ENCODE data around the gene TARDBP.
"Not testable (repeated sequence)": the region's sequence is repeated elsewhere in the genome, so short reads cannot be mapped to it uniquely, and the experiment has no call there.

TARDBP gene

DNA sequence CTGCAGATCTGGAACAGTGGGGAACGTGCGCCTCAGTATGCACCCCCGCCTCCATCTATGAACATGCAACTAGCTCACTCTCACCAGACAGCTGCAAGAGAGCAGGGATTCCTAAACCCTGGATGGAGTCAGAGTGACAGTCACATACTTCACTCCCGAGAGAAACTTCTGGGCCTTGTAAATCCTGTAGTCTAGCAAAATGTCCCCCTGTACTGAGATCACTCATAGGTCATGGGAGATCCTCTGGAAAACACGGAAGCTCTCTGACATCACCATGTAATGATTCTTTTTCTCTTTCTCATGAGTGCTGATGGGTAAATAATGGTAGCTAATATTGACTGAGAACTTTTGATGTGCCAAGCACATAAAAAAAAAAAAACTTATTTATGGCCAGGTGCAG is 23.4 kb upstream of the TARDBP start:
- no peaks in the 10 kb centered on the region for H3K27me3 ChIP-seq
- no peak overlapping the region for H3K4me3 ChIP-seq (ENCODE audit: low read depth in 1 of 2, low read length in 1 of 2)
- no peak overlapping the region for H3K27ac ChIP-seq
- TF ChIP-seq, protein P1, sequence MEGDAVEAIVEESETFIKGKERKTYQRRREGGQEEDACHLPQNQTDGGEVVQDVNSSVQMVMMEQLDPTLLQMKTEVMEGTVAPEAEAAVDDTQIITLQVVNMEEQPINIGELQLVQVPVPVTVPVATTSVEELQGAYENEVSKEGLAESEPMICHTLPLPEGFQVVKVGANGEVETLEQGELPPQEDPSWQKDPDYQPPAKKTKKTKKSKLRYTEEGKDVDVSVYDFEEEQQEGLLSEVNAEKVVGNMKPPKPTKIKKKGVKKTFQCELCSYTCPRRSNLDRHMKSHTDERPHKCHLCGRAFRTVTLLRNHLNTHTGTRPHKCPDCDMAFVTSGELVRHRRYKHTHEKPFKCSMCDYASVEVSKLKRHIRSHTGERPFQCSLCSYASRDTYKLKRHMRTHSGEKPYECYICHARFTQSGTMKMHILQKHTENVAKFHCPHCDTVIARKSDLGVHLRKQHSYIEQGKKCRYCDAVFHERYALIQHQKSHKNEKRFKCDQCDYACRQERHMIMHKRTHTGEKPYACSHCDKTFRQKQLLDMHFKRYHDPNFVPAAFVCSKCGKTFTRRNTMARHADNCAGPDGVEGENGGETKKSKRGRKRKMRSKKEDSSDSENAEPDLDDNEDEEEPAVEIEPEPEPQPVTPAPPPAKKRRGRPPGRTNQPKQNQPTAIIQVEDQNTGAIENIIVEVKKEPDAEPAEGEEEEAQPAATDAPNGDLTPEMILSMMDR (IDR thresholded peaks at IDR 0.05), result no peak
- H3K9me3 ChIP-seq, result no peaks in the 10 kb centered on the region
- H3K4me1 ChIP-seq (ENCODE audit: control insufficient read depth in 1 of 2, insufficient read depth in 1 of 2, low read depth in 1 of 2, low read length in 1 of 2), result no peaks in the 10 kb centered on the region
- no peaks in the 10 kb centered on the region for H3K36me3 ChIP-seq

DNA sequence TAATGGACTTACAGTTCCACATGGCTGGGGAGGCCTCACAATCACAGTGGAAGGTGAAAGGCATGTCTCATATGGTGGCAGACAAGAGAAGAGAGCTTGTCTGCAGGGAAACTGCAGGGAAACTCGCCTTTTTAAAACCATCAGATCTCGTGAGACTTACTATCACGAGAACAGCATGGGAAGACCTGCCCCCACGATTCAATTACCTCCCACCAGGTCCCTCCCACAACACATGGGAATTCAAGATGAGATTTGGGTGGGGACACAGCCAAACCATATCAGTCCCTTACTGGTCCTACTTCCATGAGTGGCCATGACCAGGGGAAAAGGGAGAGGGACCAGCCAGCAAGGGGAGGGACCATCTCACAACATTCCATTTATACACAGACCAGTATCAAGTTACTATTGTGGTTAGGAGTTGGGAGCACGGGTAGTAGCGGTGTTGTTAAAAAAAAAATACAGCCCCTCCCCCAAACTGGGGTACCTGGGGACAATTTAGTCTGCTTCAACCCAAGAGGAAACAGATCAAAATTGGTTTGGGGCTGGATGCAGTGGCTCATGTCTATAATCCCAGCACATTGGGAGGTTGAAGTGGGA is 22.4 kb upstream of the TARDBP start:
- H3K4me3 ChIP-seq (ENCODE audit: low read depth in 1 of 2, low read length in 1 of 2); H3K27me3 ChIP-seq; H3K9me3 ChIP-seq; H3K27ac ChIP-seq; H3K36me3 ChIP-seq; H3K4me1 ChIP-seq (ENCODE audit: control insufficient read depth in 1 of 2, insufficient read depth in 1 of 2, low read depth in 1 of 2, low read length in 1 of 2): not testable (repeated sequence)

DNA sequence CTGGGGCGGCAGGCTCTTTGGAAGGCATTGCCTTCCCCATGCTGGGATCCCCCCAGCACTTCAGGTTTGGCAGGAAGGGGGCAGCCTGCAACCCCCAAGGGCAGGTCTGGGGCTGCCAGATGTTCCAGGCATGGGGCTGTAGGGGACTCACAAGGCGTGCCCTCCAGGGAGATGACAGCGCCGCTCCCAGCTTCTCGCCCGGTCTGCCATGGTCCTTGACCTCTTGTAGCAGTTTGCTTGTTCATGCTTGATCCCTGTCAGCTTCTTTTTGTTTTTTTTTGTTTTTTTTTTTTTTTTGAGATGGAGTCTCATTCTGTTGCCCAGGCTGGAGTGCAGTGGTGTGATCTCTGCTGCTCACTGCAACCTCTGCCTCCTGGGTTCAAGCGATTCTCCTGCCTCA is 21.6 kb upstream of the TARDBP start:
- H3K4me3 ChIP-seq (ENCODE audit: low read depth in 1 of 2, low read length in 1 of 2), result no peak overlapping the region
- H3K27me3 ChIP-seq, result no peaks in the 10 kb centered on the region
- no peak overlapping the region for H3K27ac ChIP-seq
- no peaks in the 10 kb centered on the region for H3K9me3 ChIP-seq
- H3K36me3 ChIP-seq, result no peaks in the 10 kb centered on the region
- TF ChIP-seq, protein P1 (IDR thresholded peaks at IDR 0.05), result no peak
- H3K4me1 ChIP-seq (ENCODE audit: control insufficient read depth in 1 of 2, insufficient read depth in 1 of 2, low read depth in 1 of 2, low read length in 1 of 2), result no peaks in the 10 kb centered on the region

DNA sequence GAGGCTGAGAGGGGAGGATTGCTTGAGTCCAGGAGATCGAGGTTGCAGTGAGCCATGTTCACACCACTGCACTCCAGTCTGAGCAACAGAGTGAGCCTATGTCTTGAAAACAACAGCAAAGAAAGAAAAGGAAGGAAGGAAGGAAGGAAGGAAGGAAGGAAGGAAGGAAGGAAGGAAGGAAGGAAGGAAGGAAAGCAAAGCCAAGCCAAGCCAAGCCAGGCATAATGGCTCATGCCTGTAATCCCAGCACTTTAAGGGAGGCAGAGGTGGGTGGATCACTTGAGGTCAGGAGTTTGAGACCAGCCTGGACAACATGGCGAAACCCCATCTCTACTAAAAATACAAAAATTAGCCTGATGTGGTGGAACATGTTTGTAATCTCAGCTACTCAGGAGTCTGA is 20.4 kb upstream of the TARDBP start:
- not testable (repeated sequence) for H3K4me3 ChIP-seq (ENCODE audit: low read depth in 1 of 2, low read length in 1 of 2); H3K27ac ChIP-seq; H3K9me3 ChIP-seq; H3K27me3 ChIP-seq; H3K36me3 ChIP-seq; H3K4me1 ChIP-seq (ENCODE audit: control insufficient read depth in 1 of 2, insufficient read depth in 1 of 2, low read depth in 1 of 2, low read length in 1 of 2)

- H3K9me3 ChIP-seq, result no peaks in the 10 kb centered on the region
- H3K36me3 ChIP-seq, result no peaks in the 10 kb centered on the region
- no peak overlapping the region for H3K4me3 ChIP-seq (ENCODE audit: low read depth in 1 of 2, low read length in 1 of 2)
- H3K27me3 ChIP-seq, result no peaks in the 10 kb centered on the region
- no peak overlapping the region for H3K27ac ChIP-seq
- TF ChIP-seq, protein P1 (IDR thresholded peaks at IDR 0.05), result no peak
- H3K4me1 ChIP-seq (ENCODE audit: control insufficient read depth in 1 of 2, insufficient read depth in 1 of 2, low read depth in 1 of 2, low read length in 1 of 2), result no peaks in the 10 kb centered on the region
Observed at GRCh38 chr1:10992864-10993263, 19.6 kb upstream of the TARDBP start.

DNA sequence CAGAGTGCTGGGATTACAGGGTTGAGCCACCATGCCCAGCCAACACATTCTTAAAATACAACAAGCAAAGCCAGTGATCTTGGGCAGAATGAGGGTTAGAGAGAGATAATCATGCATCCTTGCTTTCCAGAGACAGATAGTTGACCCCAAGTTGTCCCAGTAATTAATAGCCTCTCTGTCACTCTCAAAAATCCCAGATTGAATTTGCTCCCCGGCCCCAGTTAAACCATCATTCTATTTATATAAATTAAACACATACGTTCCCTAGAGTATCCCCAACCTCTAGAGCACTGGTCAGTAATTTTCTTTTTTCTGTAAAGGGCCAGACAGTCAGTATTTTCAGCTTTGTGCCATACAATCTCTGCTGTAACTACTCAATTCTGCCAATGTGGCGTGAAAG is 16.4 kb upstream of the TARDBP start:
- Histone ChIP-seq H3K27me3 (no peaks in the 10 kb centered on the region), H3K9me3 (no peaks in the 10 kb centered on the region), H3K4me3 (ENCODE audit: low read depth in 1 of 2, low read length in 1 of 2) (no peak overlapping the region), H3K27ac (no peak overlapping the region), H3K4me1 (ENCODE audit: control insufficient read depth in 1 of 2, insufficient read depth in 1 of 2, low read depth in 1 of 2, low read length in 1 of 2) (no peaks in the 10 kb centered on the region), H3K36me3 (no peaks in the 10 kb centered on the region)
- TF ChIP-seq, protein P1 (IDR thresholded peaks at IDR 0.05), result no peak

DNA sequence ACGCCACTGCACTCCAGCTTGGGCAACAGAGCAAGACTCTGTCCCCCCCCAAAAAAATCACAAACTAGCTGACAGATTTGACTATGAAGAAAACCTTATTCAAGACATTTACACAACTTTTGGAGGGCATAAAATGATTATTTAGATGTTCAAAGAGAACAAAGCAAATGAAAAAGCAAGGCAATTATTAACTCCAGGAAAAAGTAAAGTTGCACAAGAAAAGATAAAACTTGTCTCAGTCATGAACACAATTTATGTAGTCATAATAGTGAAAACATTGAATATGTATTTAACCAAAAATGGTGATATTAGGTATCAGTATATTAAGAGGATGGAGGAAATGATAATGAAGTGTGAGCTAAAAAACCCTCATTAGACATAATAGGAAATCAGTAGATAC is 11.9 kb upstream of the TARDBP start:
- Histone ChIP-seq H3K4me1 (ENCODE audit: control insufficient read depth in 1 of 2, insufficient read depth in 1 of 2, low read depth in 1 of 2, low read length in 1 of 2) (no peaks in the 10 kb centered on the region), H3K27me3 (no peaks in the 10 kb centered on the region), H3K27ac (no peak overlapping the region), H3K9me3 (no peaks in the 10 kb centered on the region), H3K36me3 (no peaks in the 10 kb centered on the region), H3K4me3 (ENCODE audit: low read depth in 1 of 2, low read length in 1 of 2) (no peak overlapping the region)
- TF ChIP-seq, protein P1 (IDR thresholded peaks at IDR 0.05), result no peak

Data from neutrophil (primary cell).